Measurements from ENCODE around the gene PRPSAP1. TPM values are rescaled to one million over a fixed set of nuclear protein-coding genes. Genes with fewer than 3 reads are reported as not detected.

Gene PRPSAP1
- total and polyA plus RNA-seq, 2 of the 8 experiments (the other 6 are each of a cell fraction or from before 2014, with no cell fraction given) = 32.0 to 54.2 TPM

- TF ChIP-seq FOSL1 (IDR thresholded peaks at IDR 0.05; ENCODE audit: insufficient read depth, low read depth, low read length) = no peak
- no peak for TF ChIP-seq EP300 (IDR thresholded peaks at IDR 0.05; ENCODE audit: borderline replicate concordance in 1 of 2, low read depth in 2 of 2, low read length in 2 of 2)
- TF ChIP-seq EGR1 (IDR thresholded peaks at IDR 0.05; ENCODE audit: borderline replicate concordance, low read depth, low read length) = no peak
- TF ChIP-seq TCF12 (IDR thresholded peaks at IDR 0.05; ENCODE audit: low read depth, low read length) = no peak
- no peak for TF ChIP-seq RAD21 (IDR thresholded peaks at IDR 0.05 in 1 of 2, conservative IDR thresholded peaks at IDR 0.05 in 1 of 2; ENCODE audit: low read depth in 2 of 2, low read length in 2 of 2)
- no peak for TF ChIP-seq CHD2 (IDR thresholded peaks at IDR 0.05; ENCODE audit: low read length)
- TF ChIP-seq CBX8 (IDR thresholded peaks at IDR 0.05; ENCODE audit: borderline replicate concordance, low read depth, low read length) = no peak
- TF ChIP-seq CREB1 (IDR thresholded peaks at IDR 0.05) = no peak
- no peak for TF ChIP-seq JUN (IDR thresholded peaks at IDR 0.05; ENCODE audit: low read depth, low read length)
- no peak for TF ChIP-seq SP2 (IDR thresholded peaks at IDR 0.05; ENCODE audit: low read length)
Observed at GRCh38 chr17:76312735-76313134, 41.0 kb downstream of the PRPSAP1 start (continued).
